ENCODE results near the gene RPS6KA1. TPM values are rescaled to one million over a fixed set of nuclear protein-coding genes. Genes with fewer than 3 reads are reported as not detected.

RPS6KA1 gene
- total and polyA plus RNA-seq, 2 of the 4 experiments (the other 2 are of a cell fraction), result 3.6 to 6.3 TPM

GRCh38 chr1:26490155-26490554 lies 39.4 kb upstream of the RPS6KA1 start:
- Histone ChIP-seq H3K4ac (ENCODE audit: low read depth, low read length) (no peak overlapping the region), H3K56ac (ENCODE audit: extremely low read depth, insufficient read depth, low read length) (no peak overlapping the region), H3K14ac (replicated peaks; ENCODE audit: low read depth, low read length) (no peak overlapping the region), H4K20me1 (ENCODE audit: insufficient read depth, low read length) (no peaks in the 10 kb centered on the region), H3K9me1 (ENCODE audit: insufficient read depth, low read length) (no peaks in the 10 kb centered on the region), H2BK5ac (ENCODE audit: low read depth, low read length, poor library complexity, severe bottlenecking) (no peak overlapping the region), H4K91ac (ENCODE audit: insufficient read depth, low read depth, low read length) (no peak overlapping the region), H4K8ac (ENCODE audit: low read depth in 2 of 2, low read length in 2 of 2) (no peak overlapping the region), H3K9ac (ENCODE audit: low read depth, low read length) (no peak overlapping the region), H3K23ac (ENCODE audit: low read depth, low read length) (no peak overlapping the region), H2AK9ac (replicated peaks; ENCODE audit: low read depth, low read length, poor library complexity) (no peak overlapping the region), H3K79me1 (ENCODE audit: low read depth in 1 of 2, low read length in 2 of 2) (no peaks in the 10 kb centered on the region), H2BK15ac (ENCODE audit: low read depth, low read length) (no peak overlapping the region), H2BK20ac (ENCODE audit: low read depth, low read length) (no peak overlapping the region), H3K18ac (ENCODE audit: low read depth, low read length) (no peak overlapping the region), H2AK5ac (ENCODE audit: low read depth, low read length) (no peak overlapping the region), H3K27ac (ENCODE audit: insufficient read depth, low read length) (no peak overlapping the region), H3K9me3 (ENCODE audit: control insufficient read depth, insufficient read depth, low read length) (no peaks in the 10 kb centered on the region), H3K36me3 (ENCODE audit: control insufficient read depth, insufficient read depth, low read length) (no peaks in the 10 kb centered on the region), H2BK120ac (ENCODE audit: low read depth, low read length) (no peak overlapping the region), H3K4me3 (ENCODE audit: insufficient read depth, low read depth, low read length) (no peak overlapping the region), H3K27me3 (ENCODE audit: control insufficient read depth, insufficient read depth, low read length) (peaks cover 5% of the 10 kb centered on the region; the same call in 1 of the 2 replicates), H4K5ac (ENCODE audit: low read depth, low read length) (no peak overlapping the region), H3K4me2 (ENCODE audit: low read depth, low read length) (no peak overlapping the region), H3K4me1 (ENCODE audit: control insufficient read depth, insufficient read depth, low read length) (no peaks in the 10 kb centered on the region), H2AFZ (replicated peaks; ENCODE audit: low read length, poor library complexity) (no peak overlapping the region)
- ATAC-seq (ENCODE audit: low read depth), result no peak
- WGBS, 2 experiments (ENCODE audit: extremely low coverage in 2 of 2, insufficient read length in 1 of 2), result no CpG with 5 or more reads among the region's 4 CpGs
- ChIA-PET POLR2A (ENCODE audit: unreplicated experiment) (interaction anchor here (1.0 kb wide), 1 partner anchor 10 kb away, joined by 3 read pairs; no protein-coding TSS in a partner anchor), CTCF (interaction anchor here (1.0 kb wide), 1 partner anchor 10 kb away, joined by 3 read pairs; no protein-coding TSS in a partner anchor)
- in situ Hi-C loops (cut with MboI; ENCODE audit: low sequenced_read_pairs), result no loop called here
- dilution Hi-C loops (cut with HindIII; ENCODE audit: low sequenced_read_pairs, unreplicated experiment), result no loop called here
- no peak for DNase-seq
- no TSS peak for BruUV-seq (replicated peaks)
- intact Hi-C loops (cut with micrococcal nuclease), result no loop called here
- TF ChIP-seq ELK1 (IDR thresholded peaks at IDR 0.05; ENCODE audit: borderline replicate concordance, low read depth, low read length) (no peak), FOS (IDR thresholded peaks at IDR 0.05; ENCODE audit: low read depth, low read length) (no peak), MAZ (IDR thresholded peaks at IDR 0.05; ENCODE audit: borderline replicate concordance, low read depth, low read length) (no peak), RFX5 (IDR thresholded peaks at IDR 0.05; ENCODE audit: low read depth, low read length) (no peak), CHD1 (IDR thresholded peaks at IDR 0.05; ENCODE audit: low read depth, low read length) (no peak), BHLHE40 (IDR thresholded peaks at IDR 0.05; ENCODE audit: low read depth, low read length) (no peak), RCOR1 (IDR thresholded peaks at IDR 0.05; ENCODE audit: insufficient replicate concordance, low read length) (no peak), CEBPB (IDR thresholded peaks at IDR 0.05; ENCODE audit: low read depth, low read length) (no peak), POLR2A (IDR thresholded peaks at IDR 0.05; ENCODE audit: low read depth, low read length) (no peak)
- TF ChIP-seq, protein P1, sequence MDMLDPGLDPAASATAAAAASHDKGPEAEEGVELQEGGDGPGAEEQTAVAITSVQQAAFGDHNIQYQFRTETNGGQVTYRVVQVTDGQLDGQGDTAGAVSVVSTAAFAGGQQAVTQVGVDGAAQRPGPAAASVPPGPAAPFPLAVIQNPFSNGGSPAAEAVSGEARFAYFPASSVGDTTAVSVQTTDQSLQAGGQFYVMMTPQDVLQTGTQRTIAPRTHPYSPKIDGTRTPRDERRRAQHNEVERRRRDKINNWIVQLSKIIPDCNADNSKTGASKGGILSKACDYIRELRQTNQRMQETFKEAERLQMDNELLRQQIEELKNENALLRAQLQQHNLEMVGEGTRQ (IDR thresholded peaks at IDR 0.05; ENCODE audit: low read depth, low read length), result no peak
